IMR-90 (cell line): ENCODE data around the gene ZNF277. TPM values are rescaled to one million over a fixed set of nuclear protein-coding genes. Genes with fewer than 3 reads are reported as not detected.

Experiments
- ATAC-seq: fragments of 200-7000 bp; cut with Tn5 transposase; 2 replicates; pipeline ENCODE4 v1.9.1; 2020; ENCODE audit warnings: low read depth, mild to moderate bottlenecking, moderate library complexity
- BruUV-seq: library from RNA; stranded (reverse); fragments of 400-500 nt; replicated peaks from 2 replicates; lab custom pipeline; 2021; lab: Mats Ljungman, UMichigan
- CTCF ChIA-PET: fragments of 300-600 bp; formaldehyde crosslinking; extraction: SDS; loops from one replicate; lab custom pipeline; 2021; ENCODE audit warnings: antibody characterized with exemption; lab: Yijun Ruan, JAX
- POLR2A ChIA-PET: fragments of 300-600 bp; sonication (Branson Sonifier 250); formaldehyde crosslinking; loops from one replicate; lab custom pipeline; 2022; ENCODE audit warnings: antibody characterized with exemption; ENCODE audit not compliant: unreplicated experiment; lab: Charles Lee
- DNase-seq: peaks from one replicate; pipeline ENCODE4 v3.0.0; 2013
- H2AFZ ChIP-seq: replicated peaks from 2 replicates; pipeline ENCODE3; 2013; ENCODE audit warnings: low read length, mild to moderate bottlenecking; ENCODE audit not compliant: poor library complexity
- H2AK5ac ChIP-seq: 2 replicates; pipeline ENCODE4 v1.6.1; 2013; ENCODE audit warnings: low read depth, low read length, inconsistent platforms
- H2AK9ac ChIP-seq: replicated peaks from 2 replicates; pipeline ENCODE3; 2013; ENCODE audit warnings: mild to moderate bottlenecking, low read depth, low read length, moderate library complexity; ENCODE audit not compliant: poor library complexity
- H2BK120ac ChIP-seq: 2 replicates; pipeline ENCODE4 v1.6.1; 2013; ENCODE audit warnings: low read depth, low read length, inconsistent platforms
- H2BK15ac ChIP-seq: 3 replicates; pipeline ENCODE4 v1.6.1; 2013; ENCODE audit warnings: low read depth, low read length, inconsistent platforms
- H2BK20ac ChIP-seq: 2 replicates; pipeline ENCODE4 v1.6.1; 2013; ENCODE audit warnings: low read depth, mild to moderate bottlenecking, inconsistent platforms, low read length, moderate library complexity
- H2BK5ac ChIP-seq: 2 replicates; pipeline ENCODE4 v1.6.1; 2013; ENCODE audit warnings: mild to moderate bottlenecking, low read depth, low read length, inconsistent platforms; ENCODE audit not compliant: poor library complexity, severe bottlenecking
- H3K14ac ChIP-seq: replicated peaks from 2 replicates; pipeline ENCODE4 v1.6.1; 2013; ENCODE audit warnings: low read depth, low read length, inconsistent platforms
- H3K18ac ChIP-seq: 2 replicates; pipeline ENCODE4 v1.6.1; 2013; ENCODE audit warnings: low read depth, low read length, control low read depth
- H3K23ac ChIP-seq: 2 replicates; pipeline ENCODE4 v1.6.1; 2013; ENCODE audit warnings: low read depth, low read length, inconsistent platforms
- H3K27ac ChIP-seq: 2 replicates; pipeline ENCODE4 v1.5.1; 2013; ENCODE audit warnings: mild to moderate bottlenecking, control low read depth, low read length; ENCODE audit not compliant: insufficient read depth
- H3K27me3 ChIP-seq: 2 replicates; pipeline ENCODE4 v1.6.1; 2013; ENCODE audit warnings: low read length; ENCODE audit not compliant: control insufficient read depth, insufficient read depth
- H3K36me3 ChIP-seq: 2 replicates; pipeline ENCODE4 v1.6.1; 2013; ENCODE audit warnings: low read length, mixed read lengths; ENCODE audit not compliant: control insufficient read depth, insufficient read depth
- H3K4ac ChIP-seq: 2 replicates; pipeline ENCODE4 v1.6.1; 2013; ENCODE audit warnings: low read depth, low read length, inconsistent platforms
- H3K4me1 ChIP-seq: 2 replicates; pipeline ENCODE4 v1.6.1; 2013; ENCODE audit warnings: low read length, mixed read lengths; ENCODE audit not compliant: control insufficient read depth, insufficient read depth
- H3K4me2 ChIP-seq: 2 replicates; pipeline ENCODE4 v1.6.1; 2013; ENCODE audit warnings: low read depth, mild to moderate bottlenecking, control low read depth, low read length, moderate library complexity
- H3K4me3 ChIP-seq: 2 replicates; pipeline ENCODE4 v1.5.1; 2013; ENCODE audit warnings: low read depth, mild to moderate bottlenecking, control low read depth, low read length, moderate library complexity; ENCODE audit not compliant: insufficient read depth
- H3K56ac ChIP-seq: 2 replicates; pipeline ENCODE4 v1.6.1; 2013; ENCODE audit warnings: low read length, inconsistent platforms; ENCODE audit not compliant: insufficient read depth; ENCODE audit errors: extremely low read depth
- H3K79me1 ChIP-seq, 2 experiments: 2 replicates each; pipeline ENCODE4 v1.6.1; 2013; ENCODE audit warnings: low read length in 2 of 2, inconsistent platforms in 1 of 2, low read depth in 1 of 2
- H3K9ac ChIP-seq: 2 replicates; pipeline ENCODE4 v1.6.1; 2013; ENCODE audit warnings: low read depth, low read length, control low read depth
- H3K9me1 ChIP-seq: 2 replicates; pipeline ENCODE4 v1.6.1; 2013; ENCODE audit warnings: low read length, inconsistent platforms; ENCODE audit not compliant: insufficient read depth
- H3K9me3 ChIP-seq: 2 replicates; pipeline ENCODE4 v1.6.1; 2013; ENCODE audit warnings: low read length; ENCODE audit not compliant: control insufficient read depth, insufficient read depth
- H4K20me1 ChIP-seq: 2 replicates; pipeline ENCODE4 v1.6.1; 2013; ENCODE audit warnings: low read length, inconsistent platforms; ENCODE audit not compliant: insufficient read depth
- H4K5ac ChIP-seq: 2 replicates; pipeline ENCODE4 v1.6.1; 2013; ENCODE audit warnings: mild to moderate bottlenecking, low read depth, low read length, control low read depth
- H4K8ac ChIP-seq, 2 experiments: 2 replicates each; pipeline ENCODE4 v1.6.1; 2013; ENCODE audit warnings: low read depth in 2 of 2, low read length in 2 of 2, control low read depth in 1 of 2, inconsistent platforms in 1 of 2
- H4K91ac ChIP-seq: 2 replicates; pipeline ENCODE4 v1.6.1; 2013; ENCODE audit warnings: low read depth, low read length, inconsistent platforms; ENCODE audit not compliant: insufficient read depth
- BHLHE40 ChIP-seq: fragments of 150-350 bp; IDR thresholded peaks from 2 replicates; pipeline ENCODE4 v1.6.1; 2016; ENCODE audit warnings: mild to moderate bottlenecking, low read depth, low read length
- CEBPB ChIP-seq: IDR thresholded peaks from 2 replicates; pipeline ENCODE4 v1.6.1; 2012; ENCODE audit warnings: low read depth, low read length, improper control_type of control experiment
- CHD1 ChIP-seq: IDR thresholded peaks from 2 replicates; pipeline ENCODE4 v1.6.1; 2012; ENCODE audit warnings: low read depth, low read length, improper control_type of control experiment
- FOS ChIP-seq: fragments of 150-350 bp; IDR thresholded peaks from 2 replicates; pipeline ENCODE4 v1.6.1; 2016; ENCODE audit warnings: low read depth, low read length
- MAFK ChIP-seq: IDR thresholded peaks from 2 replicates; pipeline ENCODE4 v1.6.1; 2012; ENCODE audit warnings: low read depth, low read length, improper control_type of control experiment
- MAZ ChIP-seq: IDR thresholded peaks from 2 replicates; pipeline ENCODE4 v1.6.1; 2012; ENCODE audit warnings: low read depth, mild to moderate bottlenecking, low read length, improper control_type of control experiment, moderate library complexity, borderline replicate concordance
- NFE2L2 ChIP-seq: fragments of 150-350 bp; IDR thresholded peaks from 2 replicates; pipeline ENCODE4 v1.6.1; 2016; ENCODE audit warnings: low read depth, mild to moderate bottlenecking, low read length
- POLR2A ChIP-seq: IDR thresholded peaks from 2 replicates; pipeline ENCODE4 v1.6.1; 2012; ENCODE audit warnings: mild to moderate bottlenecking, low read depth, low read length
- RAD21 ChIP-seq: IDR thresholded peaks from 2 replicates; pipeline ENCODE4 v1.6.1; 2012; ENCODE audit warnings: low read length, improper control_type of control experiment
- RFX5 ChIP-seq: IDR thresholded peaks from 2 replicates; pipeline ENCODE4 v1.8.0; 2012; ENCODE audit warnings: low read depth, mild to moderate bottlenecking, low read length, moderate library complexity
- SMC3 ChIP-seq: fragments of 150-350 bp; IDR thresholded peaks from 2 replicates; pipeline ENCODE4 v1.6.1; 2016; ENCODE audit warnings: low read depth, mild to moderate bottlenecking, antibody characterized with exemption, low read length, moderate library complexity
- WGBS, 2 experiments: methylation state at CpG; one replicate each; pipeline versions ENCODE4 v1.1.5 to v1.1.7; 2013; ENCODE audit warnings: missing lambda C conversion rate in 2 of 2; ENCODE audit not compliant: insufficient read length in 1 of 2; ENCODE audit errors: extremely low coverage in 2 of 2; 5-methylcytosine and 5-hydroxymethylcytosine counted together
- dilution Hi-C: fragments of 300-500 bp; cut with HindIII; formaldehyde crosslinking; loops from one replicate; pipeline ENCODE4 v1.14.3; 2018; ENCODE audit warnings: low sequenced_read_pairs; ENCODE audit not compliant: unreplicated experiment
- in situ Hi-C: fragments of 300-500 bp; cut with MboI; formaldehyde crosslinking; loops from 3 replicates; pipeline ENCODE4 v1.14.3; 2019; ENCODE audit warnings: low sequenced_read_pairs, inconsistent platforms, mixed read lengths
- intact Hi-C: fragments of 100-400 bp; cut with micrococcal nuclease; formaldehyde crosslinking; loops from 2 replicates; pipeline ENCODE4 v1.10.0; 2022
- polyA plus RNA-seq, 3 experiments: library from polyadenylated mRNA; depleted of rRNA; stranded (reverse); fragments of >200 nt; gene quantifications; 2 replicates each; pipeline ENCODE4 v1.2.3, GENCODE V29; 2012; ENCODE audit warnings: low replicate concordance in 1 of 3
- total RNA-seq: library from RNA; depleted of rRNA; stranded (reverse); fragments of >200 nt; gene quantifications from 2 replicates; pipeline ENCODE4 v1.2.3, GENCODE V29; 2012
- TF ChIP-seq, protein P1 (sequence below): conservative IDR thresholded peaks from 2 replicates; pipeline ENCODE4 v1.5.1; 2012; ENCODE audit warnings: mild to moderate bottlenecking, low read depth, low read length, improper control_type of control experiment

The ZNF277 gene
- total and polyA plus RNA-seq, 2 of the 4 experiments (the other 2 are of a cell fraction): 7.3 to 21.3 TPM

DNA sequence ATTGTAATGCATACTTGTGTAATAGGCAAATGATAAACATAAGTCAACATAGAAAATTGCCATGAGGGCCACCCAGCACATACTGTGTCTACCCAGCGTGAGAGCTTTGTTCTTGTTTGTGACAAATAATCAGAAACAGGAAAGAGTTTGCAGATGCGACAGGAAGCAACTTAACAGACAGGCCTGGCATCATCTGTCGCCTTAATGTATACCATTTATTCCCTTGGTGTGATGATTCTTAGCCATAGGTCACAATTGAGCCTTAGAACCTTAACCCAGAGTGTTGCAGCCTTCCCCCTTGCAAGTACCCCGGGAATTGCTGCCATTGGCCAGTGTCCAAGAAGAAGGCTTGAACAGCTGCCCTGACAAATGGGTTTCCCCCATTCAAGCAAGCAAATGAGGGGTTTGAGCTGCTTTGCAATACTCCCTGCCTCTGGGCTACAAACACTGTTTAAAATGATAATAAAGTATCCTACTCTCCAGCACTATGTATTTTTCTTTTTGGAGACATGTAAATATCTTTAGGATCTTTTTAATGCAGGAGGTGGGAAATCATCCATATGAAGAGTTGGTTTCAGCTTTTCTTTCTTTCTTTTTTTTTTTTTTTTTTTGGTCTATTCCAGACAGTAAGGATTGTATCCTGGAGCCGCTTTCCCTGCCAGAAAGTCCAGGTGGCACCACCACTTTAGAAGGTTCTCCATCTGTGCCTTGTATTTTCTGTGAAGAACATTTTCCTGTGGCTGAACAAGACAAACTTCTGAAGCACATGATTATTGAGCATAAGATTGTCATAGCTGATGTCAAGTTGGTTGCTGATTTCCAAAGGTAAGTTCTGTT is 80.0 kb downstream of the ZNF277 start (continued):
- no peak for TF ChIP-seq MAZ

DNA sequence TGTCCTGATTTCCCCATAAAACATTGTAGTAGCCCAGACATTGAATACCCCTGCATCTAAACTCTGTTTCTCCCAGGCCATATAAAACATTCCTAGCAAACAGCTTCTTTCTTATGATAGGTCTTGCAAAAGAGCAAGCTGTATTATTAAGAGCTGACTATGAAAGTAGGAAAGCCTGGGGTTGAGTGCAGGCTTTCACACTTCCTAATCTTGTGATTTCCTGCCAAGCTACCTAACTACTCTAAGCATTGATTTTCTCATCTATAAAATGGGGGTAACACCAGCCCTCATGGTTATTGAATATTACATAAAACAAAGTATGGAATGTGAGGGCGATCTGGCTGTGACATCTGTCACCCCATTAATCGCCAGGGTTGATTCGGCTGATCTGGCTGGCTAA is 81.8 kb downstream of the ZNF277 start:
- H2AFZ ChIP-seq: no peak overlapping the region
- dilution Hi-C loops: no loop called here
- peaks cover 8% of the 10 kb centered on the region for H3K9me1 ChIP-seq
- WGBS, 2 experiments: no CpG with 5 or more reads among the region's 3 CpGs
- TF ChIP-seq POLR2A (no peak), RFX5 (no peak), MAZ (no peak), MAFK (no peak), RAD21 (no peak), FOS (no peak), SMC3 (no peak), BHLHE40 (no peak), CEBPB (no peak), CHD1 (no peak), NFE2L2 (no peak)
- TF ChIP-seq, protein P1, sequence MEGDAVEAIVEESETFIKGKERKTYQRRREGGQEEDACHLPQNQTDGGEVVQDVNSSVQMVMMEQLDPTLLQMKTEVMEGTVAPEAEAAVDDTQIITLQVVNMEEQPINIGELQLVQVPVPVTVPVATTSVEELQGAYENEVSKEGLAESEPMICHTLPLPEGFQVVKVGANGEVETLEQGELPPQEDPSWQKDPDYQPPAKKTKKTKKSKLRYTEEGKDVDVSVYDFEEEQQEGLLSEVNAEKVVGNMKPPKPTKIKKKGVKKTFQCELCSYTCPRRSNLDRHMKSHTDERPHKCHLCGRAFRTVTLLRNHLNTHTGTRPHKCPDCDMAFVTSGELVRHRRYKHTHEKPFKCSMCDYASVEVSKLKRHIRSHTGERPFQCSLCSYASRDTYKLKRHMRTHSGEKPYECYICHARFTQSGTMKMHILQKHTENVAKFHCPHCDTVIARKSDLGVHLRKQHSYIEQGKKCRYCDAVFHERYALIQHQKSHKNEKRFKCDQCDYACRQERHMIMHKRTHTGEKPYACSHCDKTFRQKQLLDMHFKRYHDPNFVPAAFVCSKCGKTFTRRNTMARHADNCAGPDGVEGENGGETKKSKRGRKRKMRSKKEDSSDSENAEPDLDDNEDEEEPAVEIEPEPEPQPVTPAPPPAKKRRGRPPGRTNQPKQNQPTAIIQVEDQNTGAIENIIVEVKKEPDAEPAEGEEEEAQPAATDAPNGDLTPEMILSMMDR: no peak
- H3K27ac ChIP-seq: no peak overlapping the region
- no peak overlapping the region for H3K23ac ChIP-seq
- no peak overlapping the region for H2BK20ac ChIP-seq
- no peaks in the 10 kb centered on the region for H4K20me1 ChIP-seq
- H3K9me3 ChIP-seq: no peaks in the 10 kb centered on the region
- H3K79me1 ChIP-seq: peaks cover 4 to 8% of the 10 kb centered on the region in 2 experiments; a peak in 2 of 4 replicates
- H3K4me2 ChIP-seq: no peak overlapping the region
- H4K8ac ChIP-seq: no peak overlapping the region
- ATAC-seq: no peak
- H3K56ac ChIP-seq: no peak overlapping the region
- H2AK9ac ChIP-seq: no peak overlapping the region
- no peaks in the 10 kb centered on the region for H3K27me3 ChIP-seq
- no peak overlapping the region for H3K14ac ChIP-seq
- H2AK5ac ChIP-seq: no peak overlapping the region
- H3K4me3 ChIP-seq: no peak overlapping the region
- no peak overlapping the region for H2BK5ac ChIP-seq
- no peak for DNase-seq
- no peak overlapping the region for H4K91ac ChIP-seq
- peaks cover 6% of the 10 kb centered on the region; the same call in 1 of the 2 replicates for H3K36me3 ChIP-seq
- no peak overlapping the region for H4K5ac ChIP-seq
- no peak overlapping the region for H3K4ac ChIP-seq
- in situ Hi-C loops: no loop called here
- H2BK120ac ChIP-seq: no peak overlapping the region
- H3K9ac ChIP-seq: no peak overlapping the region
- H3K18ac ChIP-seq: no peak overlapping the region
- H3K4me1 ChIP-seq: peaks cover 5% of the 10 kb centered on the region; the same call in 1 of the 2 replicates
- intact Hi-C loops: no loop called here
- BruUV-seq: no TSS peak
- POLR2A ChIA-PET: no interaction called here
- CTCF ChIA-PET: no interaction called here
- H2BK15ac ChIP-seq: no peak overlapping the region
